ENCODE data around the gene C1QBP.
A peak's percentile ranks its signal among the peaks of the same experiment; 100 is the strongest.
"Not testable (repeated sequence)": the region's sequence is repeated elsewhere in the genome, so short reads cannot be mapped to it uniquely, and the experiment has no call there.

The C1QBP gene, protein sequence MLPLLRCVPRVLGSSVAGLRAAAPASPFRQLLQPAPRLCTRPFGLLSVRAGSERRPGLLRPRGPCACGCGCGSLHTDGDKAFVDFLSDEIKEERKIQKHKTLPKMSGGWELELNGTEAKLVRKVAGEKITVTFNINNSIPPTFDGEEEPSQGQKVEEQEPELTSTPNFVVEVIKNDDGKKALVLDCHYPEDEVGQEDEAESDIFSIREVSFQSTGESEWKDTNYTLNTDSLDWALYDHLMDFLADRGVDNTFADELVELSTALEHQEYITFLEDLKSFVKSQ

DNA sequence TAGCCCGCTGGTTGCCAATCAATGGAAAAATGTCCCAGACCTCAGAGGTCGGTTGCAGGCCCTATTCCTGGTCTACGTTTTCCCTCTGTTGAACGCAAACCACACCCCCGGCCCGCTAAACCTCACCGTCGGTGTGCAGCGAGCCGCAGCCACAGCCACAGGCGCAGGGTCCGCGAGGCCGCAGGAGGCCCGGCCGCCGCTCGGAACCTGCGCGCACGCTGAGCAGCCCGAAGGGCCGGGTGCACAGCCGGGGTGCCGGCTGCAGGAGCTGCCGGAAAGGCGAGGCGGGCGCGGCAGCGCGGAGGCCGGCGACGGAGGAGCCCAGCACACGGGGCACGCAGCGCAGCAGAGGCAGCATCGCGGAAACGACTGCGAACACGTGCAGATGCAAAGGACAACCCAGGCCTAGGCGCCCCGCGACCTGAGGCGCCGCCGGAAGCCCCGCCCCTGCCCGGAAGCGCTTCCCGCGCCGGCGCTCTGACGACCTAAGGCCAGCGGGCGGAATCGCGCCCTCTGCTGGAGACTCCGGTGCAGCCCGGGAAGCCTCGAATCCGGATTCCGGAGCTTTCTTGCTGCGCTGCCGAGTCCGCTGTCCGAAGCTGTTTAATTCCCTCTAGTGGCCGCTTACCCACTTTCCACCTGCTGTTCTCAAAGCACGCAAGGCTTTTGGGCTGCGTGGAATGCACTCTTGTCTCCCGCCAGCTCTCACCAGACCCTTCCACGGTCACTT is at the start of gene C1QBP:
Gene C1QBP (minus strand): TSS at position 440 of the 730 bp plus-strand sequence. CDS start 82 bp downstream, at position 358.
- peak; percentile 88 for DNase-seq

DNA sequence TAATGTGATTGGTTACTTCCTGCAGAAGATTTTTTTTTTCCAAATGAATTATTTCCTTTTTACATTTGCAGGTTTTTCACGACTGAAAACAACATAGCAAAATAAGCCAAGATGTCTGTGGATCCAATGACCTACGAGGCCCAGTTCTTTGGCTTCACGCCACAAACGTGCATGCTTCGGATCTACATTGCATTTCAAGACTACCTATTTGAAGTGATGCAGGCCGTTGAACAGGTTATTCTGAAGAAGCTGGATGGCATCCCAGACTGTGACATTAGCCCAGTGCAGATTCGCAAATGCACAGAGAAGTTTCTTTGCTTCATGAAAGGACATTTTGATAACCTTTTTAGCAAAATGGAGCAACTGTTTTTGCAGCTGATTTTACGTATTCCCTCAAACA is 49.8 kb upstream of the C1QBP start:
- no peak for DNase-seq

DNA sequence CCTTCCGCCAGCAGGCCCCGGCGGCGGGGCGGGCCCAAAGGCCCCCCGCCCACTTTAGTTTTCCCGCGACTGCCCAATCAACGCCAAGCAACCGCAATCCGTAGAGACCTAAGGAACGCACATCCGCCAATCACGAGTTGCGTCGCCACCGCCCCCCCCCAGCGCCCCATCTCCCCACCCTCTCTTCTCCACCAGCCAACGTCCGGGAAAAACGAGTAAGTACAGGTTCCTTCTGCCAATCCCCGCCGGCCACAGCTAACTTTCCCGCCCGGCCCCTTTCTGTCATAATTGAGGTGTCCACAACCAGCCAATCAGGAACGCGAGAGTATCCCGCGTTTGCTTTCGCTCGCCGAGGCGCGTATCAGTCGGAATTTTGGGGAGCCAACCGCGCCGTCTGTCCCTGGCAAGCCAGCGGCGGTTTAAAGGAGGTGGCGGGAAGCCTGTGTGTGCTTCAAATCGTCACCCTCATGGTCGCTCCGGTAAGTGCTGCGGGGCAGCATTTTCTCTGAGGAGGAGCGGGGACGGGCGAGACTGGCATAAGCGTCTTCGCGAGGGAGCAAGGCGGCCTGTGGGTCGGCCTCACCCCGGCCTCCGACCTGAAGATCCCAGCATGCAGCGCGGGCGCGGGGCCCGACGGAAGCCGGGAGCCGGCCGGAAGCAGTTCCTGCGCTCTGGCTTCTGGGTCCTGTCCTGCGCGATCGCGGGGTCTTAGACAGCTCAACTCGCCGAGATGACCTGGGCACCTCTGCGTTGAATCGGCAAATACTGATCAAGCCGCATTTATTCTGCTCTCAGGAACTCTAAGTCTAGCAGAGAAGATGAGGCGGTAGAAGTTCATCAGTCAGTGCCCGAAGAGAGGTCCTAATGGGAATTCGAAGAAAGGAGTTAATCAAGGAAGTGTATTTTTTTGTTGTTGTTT is 47.5 kb upstream of the C1QBP start, which contains the start of gene MIS12:
Gene MIS12 (plus strand): TSS at position 361 of the 919 bp plus-strand sequence. CDS start 2,297 bp downstream, outside the sequence.
- peak; percentile 100 for DNase-seq

DNA sequence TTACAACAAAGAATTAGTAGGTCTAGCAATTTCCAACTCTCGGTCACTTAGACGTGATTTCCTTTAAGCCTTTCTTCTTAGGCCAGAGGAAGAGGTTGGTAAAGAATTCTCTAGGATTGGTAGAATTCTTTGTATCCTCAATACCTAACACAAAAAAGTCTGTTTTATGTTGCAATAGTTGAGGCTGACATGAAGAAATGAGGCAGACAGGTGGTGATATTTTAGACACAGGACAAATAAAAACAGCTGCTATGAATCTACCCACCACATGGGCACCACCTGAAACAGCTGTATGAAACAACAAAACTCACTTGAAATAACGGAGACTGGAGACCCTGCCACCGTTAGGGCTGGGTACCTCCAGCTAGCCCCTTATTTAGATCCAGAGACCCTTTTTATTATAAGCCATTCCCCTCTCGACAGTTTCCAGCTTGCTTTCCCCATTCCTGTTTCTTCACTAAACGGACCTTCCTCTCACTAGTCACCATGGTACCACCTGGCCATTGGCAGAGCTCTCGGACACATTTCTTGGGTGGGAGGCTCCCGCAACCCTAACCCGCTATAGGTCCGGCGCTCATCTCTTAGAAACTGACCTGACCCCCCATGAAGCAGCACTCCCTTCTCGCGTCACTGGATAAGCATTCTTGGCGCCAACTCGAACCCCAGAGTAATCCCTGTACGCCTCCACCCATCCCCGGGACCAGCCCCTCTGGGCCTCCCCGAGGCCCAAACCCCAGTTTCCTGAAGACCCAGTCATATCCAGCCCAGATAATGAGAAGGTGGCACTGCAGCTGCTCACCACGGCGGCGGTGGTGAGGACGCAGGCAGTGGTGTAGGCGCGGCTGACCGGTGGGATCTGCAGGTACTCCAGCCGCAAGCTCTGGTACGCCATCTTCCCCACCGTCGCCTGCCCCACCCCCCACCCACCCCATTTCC is 46.6 kb upstream of the C1QBP start, which contains the start of gene DERL2:
Gene DERL2 (minus strand): TSS at position 909 of the 936 bp plus-strand sequence. CDS start 17 bp downstream, at position 892.
- peak; percentile 33 for DNase-seq

DNA sequence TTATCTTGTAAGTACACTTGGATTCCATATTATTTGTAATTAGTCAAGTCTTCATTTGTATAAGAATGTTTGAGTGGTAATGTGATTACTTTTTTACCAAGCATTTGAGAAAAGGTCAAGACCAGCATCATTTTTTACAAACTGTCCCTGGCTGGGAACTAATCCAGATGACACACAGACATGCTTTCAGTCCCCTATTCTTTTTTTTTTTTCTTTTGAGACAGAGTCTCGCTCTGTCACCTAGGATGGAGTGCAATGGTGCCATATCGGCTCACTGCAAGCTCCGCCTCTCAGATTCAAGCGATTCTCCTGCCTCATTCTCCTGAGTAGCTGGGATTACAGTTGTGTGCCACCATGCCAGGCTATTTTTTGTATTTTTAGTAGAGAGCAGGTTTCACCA is 42.5 kb upstream of the C1QBP start:
- no peak for DNase-seq

DNA sequence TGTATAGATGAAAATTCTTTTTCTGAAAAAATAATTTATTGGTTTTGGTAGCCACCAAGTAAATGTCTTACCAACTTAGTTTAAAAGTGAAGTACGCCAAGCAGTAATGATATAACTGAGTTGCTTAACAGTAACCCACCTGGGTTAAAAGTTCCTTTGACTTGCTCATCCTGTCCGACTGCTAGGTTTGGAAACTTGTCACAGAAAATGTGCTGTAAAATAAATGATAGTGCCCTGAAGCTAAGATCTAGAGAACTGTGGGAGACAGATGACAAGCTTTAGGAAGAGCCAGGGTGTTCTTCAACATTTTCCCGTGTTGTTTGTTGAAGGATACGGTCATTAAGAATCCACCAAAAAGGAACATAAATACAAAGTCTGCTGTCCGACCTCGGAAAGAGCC is 42.0 kb upstream of the C1QBP start:
- DNase-seq, result no peak

DNA sequence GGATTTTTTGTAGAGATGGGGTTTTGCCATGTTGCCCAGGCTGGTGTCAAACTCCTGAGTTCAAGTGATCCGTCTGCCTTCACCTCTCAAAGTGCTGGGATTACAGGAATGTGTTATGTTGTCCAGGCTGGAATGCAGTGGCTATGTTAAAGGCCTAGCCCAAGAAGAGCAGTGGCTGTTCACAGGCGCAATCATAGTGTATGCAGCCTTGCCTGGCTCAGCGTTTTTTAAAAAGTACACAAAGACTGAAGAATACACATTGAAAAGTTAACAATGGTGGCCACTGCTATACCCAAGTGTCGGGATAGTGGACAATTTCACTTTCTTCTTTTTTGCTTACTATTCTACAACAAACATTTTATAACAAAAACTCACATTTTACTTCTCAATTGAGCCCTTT is 40.0 kb upstream of the C1QBP start:
- DNase-seq, result no peak

DNA sequence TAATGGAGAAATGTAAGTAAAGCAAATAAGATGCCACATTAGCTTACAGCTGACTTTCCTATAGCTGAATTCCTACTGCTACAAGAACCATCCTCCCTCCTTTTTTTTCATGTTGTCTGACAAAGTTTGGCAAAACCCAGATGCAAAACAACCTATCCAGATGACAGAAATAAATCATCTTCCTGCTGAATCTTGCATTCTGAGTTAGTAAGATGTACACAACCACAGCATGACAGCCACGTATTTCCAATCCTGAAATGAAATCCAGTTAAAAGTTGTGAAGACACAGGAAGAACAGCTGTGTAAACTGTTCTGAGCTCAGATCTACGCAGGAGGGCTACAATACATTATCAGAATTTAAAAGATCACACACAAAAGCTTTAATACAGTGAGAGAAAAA is 35.0 kb upstream of the C1QBP start:
- no peak for DNase-seq

DNA sequence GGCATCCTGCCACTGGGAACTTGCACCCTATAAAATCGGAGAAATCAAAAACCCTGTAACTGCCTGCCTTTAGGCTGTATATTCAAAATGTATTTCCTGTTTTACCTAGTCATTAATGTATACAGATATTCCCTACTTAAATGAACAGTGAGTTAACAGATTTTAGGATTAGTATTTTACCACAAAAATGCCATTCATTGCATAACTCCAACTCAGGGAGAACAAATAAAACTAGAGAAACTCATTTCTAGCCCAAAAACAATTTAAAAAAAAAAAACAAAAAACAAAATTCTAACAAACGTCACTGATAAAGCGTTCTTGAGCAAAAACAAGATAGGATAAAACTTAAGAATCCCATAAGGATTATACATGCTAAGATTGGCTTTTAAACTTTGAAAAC is 33.6 kb upstream of the C1QBP start:
- no peak for DNase-seq

DNA sequence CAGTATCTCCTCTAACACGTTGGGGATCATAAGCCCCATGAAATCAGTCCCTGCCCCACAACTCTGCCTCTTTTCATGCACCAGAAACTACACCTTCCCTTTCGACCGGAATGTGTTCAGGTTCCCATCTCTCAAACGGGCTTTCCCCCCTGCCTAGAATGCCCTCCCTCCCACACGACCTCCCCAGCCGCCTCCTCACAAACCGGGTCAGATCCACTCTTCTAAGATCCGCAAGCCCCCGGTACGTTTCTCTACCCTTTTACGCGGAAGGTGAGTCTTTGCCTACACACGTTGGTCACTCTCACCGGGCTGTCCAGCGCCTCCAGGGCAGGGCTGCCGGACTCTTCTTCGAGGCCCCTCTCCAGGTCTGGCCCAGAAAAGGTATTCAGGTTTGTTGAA is 29.1 kb upstream of the C1QBP start:
- no peak for DNase-seq

DNA sequence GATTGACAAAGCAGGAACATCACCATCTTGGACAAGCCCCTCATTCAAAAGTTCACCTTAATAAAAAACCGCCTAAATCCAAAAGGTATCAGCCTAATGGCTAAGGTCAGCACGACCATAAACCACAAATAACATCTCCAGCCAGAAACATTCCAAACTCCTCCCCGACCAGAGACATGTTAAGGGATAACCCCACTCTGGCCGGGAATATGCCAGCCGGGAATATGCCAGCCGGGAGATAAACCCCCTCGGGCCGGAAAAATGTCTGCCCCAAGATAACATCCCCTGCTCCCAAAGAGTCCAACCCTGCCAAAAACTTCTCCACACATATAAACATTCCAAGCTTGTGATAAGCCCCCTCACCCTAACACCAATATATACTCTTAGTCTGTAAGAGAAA is 28.5 kb upstream of the C1QBP start:
- DNase-seq, result no peak

DNA sequence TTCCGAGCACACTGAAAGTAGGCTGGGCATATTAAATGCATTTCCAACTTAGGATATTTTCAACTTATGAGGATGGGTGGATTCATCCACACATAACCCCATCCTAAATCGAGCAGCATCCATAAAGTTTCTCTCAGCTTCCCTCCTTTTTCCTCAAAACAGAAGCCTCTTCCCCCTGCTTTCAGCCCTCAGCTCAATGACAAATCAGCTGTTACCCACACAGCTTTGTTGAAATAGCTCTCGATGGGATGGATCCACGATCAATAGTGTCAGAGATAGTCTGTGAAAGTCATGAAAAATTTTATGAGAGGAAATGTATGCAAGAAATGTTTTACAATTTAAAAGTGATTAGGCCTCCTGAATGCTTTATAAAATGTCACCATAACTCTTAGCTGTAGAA is 27.3 kb upstream of the C1QBP start:
- no peak for DNase-seq

DNA sequence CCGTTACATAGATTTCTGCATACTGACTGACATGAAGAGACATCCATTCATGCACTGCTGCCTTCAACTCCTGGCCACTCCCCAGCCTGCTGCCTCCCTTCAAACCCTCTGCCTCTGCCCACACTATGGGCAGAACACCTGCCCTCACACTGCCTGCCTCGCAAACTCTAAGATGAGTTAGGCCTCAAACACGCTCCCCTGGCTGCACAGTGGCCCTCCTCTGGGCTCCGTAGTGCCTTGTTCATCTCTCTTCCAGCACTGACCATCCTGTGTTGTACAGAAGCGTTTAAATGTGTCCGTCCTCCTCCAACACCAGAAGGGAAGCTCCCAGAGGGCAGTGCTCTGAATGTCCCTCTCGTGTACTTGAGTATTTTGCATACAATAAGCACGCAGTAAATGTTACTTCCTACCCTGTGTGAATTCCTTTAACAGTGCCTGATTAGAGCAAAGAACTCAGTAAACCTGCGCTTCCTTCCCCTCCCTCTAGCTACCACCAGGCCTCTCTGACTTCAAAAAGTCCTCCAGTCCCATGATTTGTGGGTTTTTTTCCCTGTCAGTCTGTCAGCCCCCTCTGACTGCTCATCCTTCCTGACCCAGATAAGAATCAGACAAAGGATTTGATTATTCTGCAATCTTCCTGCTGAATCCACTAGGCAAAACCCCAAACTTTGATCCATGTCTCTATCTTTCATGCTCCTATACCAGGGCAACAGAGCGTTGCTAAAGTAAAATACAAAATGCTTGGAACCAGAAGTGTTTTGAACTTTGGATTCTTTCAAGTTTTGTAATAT is 26.0 kb upstream of the C1QBP start:
- no peak for DNase-seq

DNA sequence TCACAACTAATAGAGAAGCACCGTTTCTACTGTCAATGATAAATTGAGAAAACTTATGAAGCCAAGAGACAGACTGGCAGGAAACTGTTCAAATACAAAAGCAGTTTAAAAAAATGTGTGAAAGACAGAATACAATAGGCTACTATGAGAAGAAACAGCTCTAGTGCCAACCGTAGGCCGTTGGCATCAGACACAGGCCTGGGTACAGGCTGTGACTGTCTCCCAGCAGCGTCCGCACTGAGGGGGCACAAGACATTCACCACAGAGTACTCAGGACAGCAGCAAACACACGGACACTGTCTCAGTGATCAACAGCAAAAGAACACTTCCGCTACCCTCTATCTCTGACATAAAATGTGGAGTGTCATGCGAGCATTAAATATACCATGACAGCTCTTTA is 7.8 kb upstream of the C1QBP start:
- DNase-seq, result no peak

DNA sequence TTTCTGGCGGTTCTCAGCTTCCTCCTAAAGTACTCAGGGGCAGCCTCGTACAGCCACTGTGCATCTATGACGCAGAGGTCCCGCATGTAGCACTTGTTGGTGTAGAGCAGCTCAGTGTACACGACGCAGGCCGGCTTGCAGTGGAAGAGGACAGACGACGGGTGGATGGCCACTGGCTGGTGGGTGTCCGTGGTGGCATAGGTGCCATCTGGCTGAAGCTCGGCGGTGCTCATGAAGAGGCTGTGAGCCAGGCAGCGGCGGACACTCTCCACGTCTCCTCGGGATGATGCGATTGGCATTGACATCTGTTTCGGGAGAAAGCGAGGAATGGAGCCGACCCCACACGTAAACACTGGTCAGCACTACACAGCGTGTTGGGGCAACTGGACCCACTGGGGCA is 5.3 kb upstream of the C1QBP start:
- no peak for DNase-seq

DNA sequence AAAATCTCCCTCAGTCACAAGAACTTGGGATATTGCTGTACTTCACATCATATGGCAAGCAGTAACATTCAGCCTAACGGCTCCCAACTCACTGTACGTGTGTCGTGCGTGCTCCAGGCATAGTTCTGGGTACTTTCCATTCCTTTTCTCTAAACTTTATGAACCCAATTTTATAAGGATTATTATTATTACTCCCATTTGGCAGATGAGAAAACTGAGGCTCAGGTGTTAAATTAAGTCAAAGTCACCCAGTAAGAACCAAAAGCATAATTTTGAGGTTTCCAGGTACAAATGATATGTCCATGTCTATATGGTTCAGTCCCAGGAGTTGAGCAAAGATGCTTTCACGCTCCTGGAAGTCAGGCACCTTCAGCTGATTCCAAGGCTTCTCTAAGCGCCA is 4.8 kb upstream of the C1QBP start:
- DNase-seq, result no peak

DNA sequence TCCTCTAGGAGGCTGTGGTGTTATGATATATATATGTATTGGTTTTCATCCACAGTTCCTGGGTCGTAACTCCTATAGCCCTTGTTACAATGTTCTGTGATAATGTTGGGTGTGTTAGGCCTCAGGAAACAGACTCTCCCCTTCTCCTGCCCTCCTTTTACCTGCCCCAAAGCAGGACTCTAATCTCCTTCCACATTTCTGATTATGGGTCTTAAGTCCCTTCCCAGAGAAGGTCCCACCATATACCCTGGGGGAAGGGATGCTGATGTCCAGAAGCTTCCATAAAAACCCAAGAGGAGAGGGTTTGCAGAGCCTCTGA is 450 bp upstream of the C1QBP start:
- DNase-seq, result no peak

DNA sequence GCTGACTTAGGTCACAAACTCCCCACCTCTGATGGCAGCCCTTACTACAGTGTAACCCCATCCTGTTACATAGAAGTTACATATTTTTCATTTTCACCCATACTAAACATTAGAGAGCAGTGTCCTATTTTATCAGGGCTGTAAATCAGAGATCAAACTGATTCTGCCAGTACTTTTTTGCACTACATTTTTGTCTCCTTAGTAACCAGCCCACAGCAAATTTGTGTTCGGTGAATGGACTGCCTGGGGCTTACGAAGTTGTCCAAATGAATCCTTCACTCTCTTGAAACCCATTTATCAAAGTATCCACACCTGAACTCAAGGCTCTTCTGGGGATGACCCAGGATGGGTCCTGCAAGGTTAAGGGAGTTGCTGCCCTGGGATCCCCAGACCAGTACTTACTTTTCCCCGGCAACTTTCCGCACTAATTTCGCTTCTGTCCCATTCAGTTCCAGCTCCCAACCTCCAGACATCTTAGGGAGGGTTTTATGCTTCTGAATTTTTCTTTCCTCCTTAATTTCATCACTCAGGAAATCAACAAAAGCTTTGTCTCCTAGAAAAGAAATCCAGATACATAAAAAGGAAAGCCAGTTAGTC is 1.1 kb downstream of the C1QBP start:
- peak; percentile 34 for DNase-seq

DNA sequence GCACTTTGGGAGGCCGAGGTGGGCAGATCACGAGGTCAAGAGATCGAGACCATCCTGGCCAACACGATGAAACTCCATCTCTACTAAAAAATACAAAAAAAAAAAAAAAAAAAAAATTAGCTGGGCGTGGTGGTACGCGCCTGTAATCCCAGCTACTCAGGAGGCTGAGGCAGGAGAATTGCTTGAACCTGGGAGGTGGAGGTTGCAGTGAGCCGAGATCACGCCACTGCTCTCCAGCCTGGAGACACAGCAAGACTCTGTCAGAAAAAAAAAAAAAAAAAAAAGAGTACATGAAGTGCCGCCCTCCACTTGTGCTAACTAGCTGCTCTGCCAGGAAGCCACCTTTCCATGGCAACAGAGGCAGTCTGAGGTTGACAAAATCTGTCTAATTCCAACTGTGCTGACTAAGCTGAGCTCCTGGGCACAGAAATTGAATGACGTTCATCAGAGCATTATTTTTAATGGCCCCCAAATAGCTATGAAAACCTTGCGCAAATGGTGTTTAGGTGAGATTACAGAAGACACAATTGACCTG is 3.1 kb downstream of the C1QBP start:
- DNase-seq, result not testable (repeated sequence)

DNA sequence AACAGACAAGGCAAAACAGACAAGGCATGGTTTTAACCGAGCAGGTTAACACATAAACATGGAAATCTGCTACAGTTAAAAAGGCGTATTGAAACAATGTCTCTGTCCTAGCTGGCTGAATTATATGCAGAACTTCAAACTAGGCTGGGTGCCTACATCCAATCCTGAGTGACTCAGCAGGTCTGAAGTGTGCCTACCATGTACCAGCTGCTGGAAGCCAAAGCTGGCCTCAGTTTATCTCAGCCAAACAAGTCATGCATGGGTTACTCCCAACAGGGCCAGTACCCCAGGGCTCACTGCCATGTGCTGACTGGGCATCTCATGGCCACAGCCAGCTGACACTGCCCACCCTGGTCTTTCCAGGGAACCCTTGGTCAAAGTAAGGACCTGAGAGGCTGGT is 4.0 kb downstream of the C1QBP start:
- DNase-seq, result no peak

All from fibroblast of upper back skin (primary cell).